Esophagus muscularis mucosa (tissue), 4 donors: ENCODE measurements around the gene UBE2S. TPM values are rescaled to one million over a fixed set of nuclear protein-coding genes. Genes with fewer than 3 reads are reported as not detected.

Experiments used
- DNase-seq: peaks from one replicate; pipeline ENCODE4 v3.0.0-alpha.2; 2017; ENCODE audit errors: extremely low spot score
- H3K27ac ChIP-seq, 4 donors: fragments of 200-600 bp; sonication (generic); replicated peaks in 1 of 4; 1 replicate in 3 of 4; 2 replicates in 1 of 4; pipeline ENCODE4 v1.5.1; 2016 to 2019; ENCODE audit warnings: mild to moderate bottlenecking in 1 of 4
- H3K27me3 ChIP-seq, 4 donors: fragments of 200-600 bp; sonication (generic); one replicate each; pipeline versions ENCODE4 v1.5.1 to v1.6.0; 2016 to 2019
- H3K36me3 ChIP-seq, 4 donors: fragments of 200-600 bp; sonication (generic); one replicate each; pipeline ENCODE4 v1.5.1; 2016 to 2019
- H3K4me1 ChIP-seq, 4 donors: fragments of 200-600 bp; sonication (generic); one replicate each; pipeline ENCODE4 v1.5.1; 2016 to 2019
- H3K4me3 ChIP-seq, 4 donors: fragments of 200-600 bp; sonication (generic); 1 replicate in 2 of 4; 2 replicates in 2 of 4; pipeline ENCODE4 v1.5.1; 2016 to 2019; ENCODE audit warnings: mild to moderate bottlenecking in 4 of 4, moderate library complexity in 1 of 4
- H3K9me3 ChIP-seq, 4 donors: fragments of 200-600 bp; sonication (generic); 1 replicate in 3 of 4; 2 replicates in 1 of 4; pipeline ENCODE4 v1.5.1; 2016 to 2019
- EP300 ChIP-seq: sonication (generic); formaldehyde crosslinking; IDR thresholded peaks from one replicate; pipeline ENCODE4 v1.6.1; 2017; ENCODE audit warnings: antibody characterized with exemption
- POLR2A ChIP-seq: fragments of 450-650 bp; IDR thresholded peaks from one replicate; pipeline ENCODE4 v1.6.1; 2017; ENCODE audit warnings: antibody characterized with exemption, moderate library complexity, mild to moderate bottlenecking, low read depth
- POLR2AphosphoS5 ChIP-seq, 2 donors: sonication (generic); formaldehyde crosslinking; IDR thresholded peaks; one replicate each; pipeline ENCODE4 v1.6.1; 2017; ENCODE audit warnings: antibody characterized with exemption in 2 of 2
- WGBS: methylation state at CpG from one replicate; pipeline ENCODE4 v1.1.5; 2018; 5-methylcytosine and 5-hydroxymethylcytosine counted together
- intact Hi-C: fragments of 100-400 bp; cut with DNase I; formaldehyde crosslinking; loops from one replicate; pipeline ENCODE4 v1.15.1; 2023
- total RNA-seq, 4 donors: library from RNA; depleted of rRNA; stranded (reverse); fragments of >200 nt; gene quantifications; one replicate each; pipeline versions ENCODE4 v1.1.0 to v1.2.1, GENCODE V29; 2016
- TF ChIP-seq, protein P1 (sequence below), 3 experiments: fragments of 200-600 bp in 2 of 3; fragments of 450-650 bp in 1 of 3; sonication (generic) in 2 of 3; IDR thresholded peaks; one replicate each; pipeline ENCODE4 v1.5.1; 2017 to 2019; ENCODE audit warnings: antibody characterized with exemption in 3 of 3, mild to moderate bottlenecking in 2 of 3, moderate library complexity in 1 of 3

UBE2S gene
- total RNA-seq, 4 donors from 2014 or later = 9.1 to 37.9 (median 22.0) TPM

DNA sequence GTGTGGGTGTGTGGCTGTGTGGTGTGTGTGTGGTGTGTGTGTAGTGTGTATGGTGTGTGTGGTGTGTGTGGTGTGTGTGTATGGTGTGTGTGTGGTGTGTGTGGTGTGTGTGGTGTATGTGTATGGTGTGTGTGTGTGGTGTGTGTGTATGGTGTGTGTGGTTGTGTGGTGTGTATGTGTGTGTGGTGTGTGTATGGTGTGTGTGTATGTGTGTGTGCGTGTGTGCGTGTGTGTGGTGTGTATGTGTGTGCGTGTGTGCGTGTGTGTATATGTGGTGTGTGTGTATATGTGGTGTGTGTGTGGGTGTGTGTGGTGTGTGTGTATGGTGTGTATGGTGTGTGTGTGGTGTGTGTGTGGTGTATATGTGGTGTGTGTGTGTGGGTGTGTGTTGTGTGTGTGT, 27.4 kb upstream of the UBE2S start:
- no peak for DNase-seq
- intact Hi-C loops = no loop called here
- Histone ChIP-seq H3K27me3 (peaks cover 7 to 93% (median 52%) of the 10 kb centered on the region in 4 donors), H3K4me1 (peaks cover 0 to 13% (median 4%) of the 10 kb centered on the region in 4 donors), H3K4me3 (no peak overlapping the region), H3K36me3 (no peaks in the 10 kb centered on the region), H3K27ac (no peak overlapping the region), H3K9me3 (no peaks in the 10 kb centered on the region)
- no peak for TF ChIP-seq POLR2A
- 92% methylated on average over 4 of the region's 4 CpGs for WGBS

DNA sequence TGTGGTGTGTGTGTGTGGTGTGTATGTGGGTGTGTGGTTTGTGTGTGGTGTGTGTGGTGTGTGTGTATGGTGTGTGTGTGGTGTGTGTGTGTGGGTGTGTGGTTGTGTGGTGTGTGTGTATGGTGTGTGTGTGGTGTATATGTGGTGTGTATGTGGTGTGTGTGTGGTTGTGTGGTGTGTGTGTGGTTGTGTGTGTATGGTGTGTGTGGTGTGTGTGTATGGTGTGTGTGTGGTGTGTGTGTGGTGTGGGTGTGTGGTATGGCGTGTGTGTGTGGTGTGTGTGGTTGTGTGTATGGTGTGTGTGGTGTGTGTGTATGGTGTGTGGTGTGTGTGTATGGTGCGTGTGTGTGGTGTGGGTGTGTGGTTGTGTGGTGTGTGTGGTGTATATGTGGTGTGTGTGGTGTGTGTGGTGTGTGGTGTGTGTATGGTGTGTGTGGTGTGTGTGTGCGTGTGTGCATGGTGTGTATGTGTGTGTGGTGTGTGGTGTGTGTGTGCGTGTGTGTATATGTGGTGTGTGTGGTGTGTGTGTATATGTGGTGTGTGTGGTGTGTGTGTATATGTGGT, 26.9 kb upstream of the UBE2S start:
- intact Hi-C loops = no loop called here
- Histone ChIP-seq H3K36me3 (no peaks in the 10 kb centered on the region), H3K27ac (no peak overlapping the region), H3K27me3 (peaks cover 7 to 93% (median 48%) of the 10 kb centered on the region in 4 donors), H3K4me3 (no peak overlapping the region), H3K9me3 (no peaks in the 10 kb centered on the region), H3K4me1 (peaks cover 0 to 13% (median 4%) of the 10 kb centered on the region in 4 donors)
- TF ChIP-seq, protein P1, sequence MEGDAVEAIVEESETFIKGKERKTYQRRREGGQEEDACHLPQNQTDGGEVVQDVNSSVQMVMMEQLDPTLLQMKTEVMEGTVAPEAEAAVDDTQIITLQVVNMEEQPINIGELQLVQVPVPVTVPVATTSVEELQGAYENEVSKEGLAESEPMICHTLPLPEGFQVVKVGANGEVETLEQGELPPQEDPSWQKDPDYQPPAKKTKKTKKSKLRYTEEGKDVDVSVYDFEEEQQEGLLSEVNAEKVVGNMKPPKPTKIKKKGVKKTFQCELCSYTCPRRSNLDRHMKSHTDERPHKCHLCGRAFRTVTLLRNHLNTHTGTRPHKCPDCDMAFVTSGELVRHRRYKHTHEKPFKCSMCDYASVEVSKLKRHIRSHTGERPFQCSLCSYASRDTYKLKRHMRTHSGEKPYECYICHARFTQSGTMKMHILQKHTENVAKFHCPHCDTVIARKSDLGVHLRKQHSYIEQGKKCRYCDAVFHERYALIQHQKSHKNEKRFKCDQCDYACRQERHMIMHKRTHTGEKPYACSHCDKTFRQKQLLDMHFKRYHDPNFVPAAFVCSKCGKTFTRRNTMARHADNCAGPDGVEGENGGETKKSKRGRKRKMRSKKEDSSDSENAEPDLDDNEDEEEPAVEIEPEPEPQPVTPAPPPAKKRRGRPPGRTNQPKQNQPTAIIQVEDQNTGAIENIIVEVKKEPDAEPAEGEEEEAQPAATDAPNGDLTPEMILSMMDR (IDR thresholded peaks at IDR 0.05) = no peak
- no peak for TF ChIP-seq EP300
- TF ChIP-seq POLR2A = no peak
- TF ChIP-seq POLR2AphosphoS5 (IDR thresholded peaks at IDR 0.05) = no peak
- DNase-seq = no peak
- WGBS = 66% methylated on average over 4 of the region's 4 CpGs

DNA sequence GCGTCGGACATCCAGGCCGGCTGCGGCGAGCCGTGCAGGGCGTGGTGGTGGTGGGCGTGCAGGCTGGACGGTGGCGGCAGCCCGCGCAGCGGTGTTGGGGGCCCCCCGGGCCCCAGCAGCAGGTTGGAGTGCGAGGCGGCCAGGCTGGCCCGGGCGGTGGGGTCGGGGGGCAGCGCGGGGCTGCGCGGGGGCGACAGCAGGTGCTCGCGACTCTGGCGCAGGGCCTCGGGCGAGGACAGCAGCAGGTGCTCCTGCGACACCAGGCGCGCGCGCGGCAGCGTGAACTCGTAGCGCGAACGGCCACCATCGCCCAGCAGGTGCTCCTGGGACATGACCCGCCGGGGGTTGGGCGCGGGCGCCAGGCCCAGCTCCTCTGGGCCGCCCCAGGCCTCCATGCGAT, 25.7 kb upstream of the UBE2S start:
- H3K36me3 ChIP-seq = no peaks in the 10 kb centered on the region

DNA sequence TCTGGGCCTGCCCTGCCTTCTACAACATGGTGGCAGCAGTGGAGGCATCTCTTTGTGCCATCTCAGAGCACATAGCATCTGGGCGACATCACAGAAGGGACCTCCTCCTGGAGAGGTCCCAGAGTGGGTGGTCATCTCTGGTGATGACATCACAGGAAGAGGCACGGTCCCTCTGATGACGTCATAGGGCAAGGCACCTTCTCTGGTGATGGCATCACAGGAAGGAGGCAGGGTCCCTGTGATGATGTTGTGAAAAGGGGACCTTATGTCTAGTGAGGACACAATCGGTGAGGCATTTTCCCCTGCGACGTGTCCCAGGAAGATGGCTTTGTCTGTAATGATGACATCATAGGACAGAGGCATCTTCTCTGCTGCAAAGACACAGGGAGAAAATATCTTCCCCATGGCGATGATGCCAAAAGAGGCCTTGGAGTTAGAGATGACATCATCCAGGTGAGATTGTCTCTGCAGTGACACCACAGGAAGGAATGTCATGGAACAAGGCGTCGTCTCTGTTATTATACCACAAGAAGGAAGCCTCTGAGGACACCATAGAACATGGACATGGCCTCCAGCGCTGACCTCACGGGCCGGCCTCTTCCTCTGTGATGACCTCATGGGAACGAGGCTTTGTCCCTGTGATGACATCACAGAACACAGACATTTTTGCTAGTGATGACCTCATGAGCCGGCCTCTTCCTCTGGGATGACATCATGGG, 24.8 kb upstream of the UBE2S start:
- no peak overlapping the region for H3K27ac ChIP-seq
- intact Hi-C loops = no loop called here
- H3K9me3 ChIP-seq = no peaks in the 10 kb centered on the region
- 87% methylated on average over 14 of the region's 14 CpGs for WGBS
- peaks cover 0 to 9% (median 3%) of the 10 kb centered on the region in 4 donors for H3K4me1 ChIP-seq
- no peaks in the 10 kb centered on the region for H3K36me3 ChIP-seq
- no peak overlapping the region for H3K4me3 ChIP-seq
- TF ChIP-seq, protein P1 (IDR thresholded peaks at IDR 0.05) = no peak
- no peak for TF ChIP-seq POLR2A
- no peak for TF ChIP-seq EP300
- TF ChIP-seq POLR2AphosphoS5 (IDR thresholded peaks at IDR 0.05) = no peak
- H3K27me3 ChIP-seq = peaks cover 7 to 92% (median 34%) of the 10 kb centered on the region in 4 donors
- DNase-seq = no peak

More for the DNA sequence above, 25.7 kb upstream of the UBE2S start:
- no peak overlapping the region for H3K4me3 ChIP-seq
- H3K4me1 ChIP-seq = peaks cover 0 to 13% (median 4%) of the 10 kb centered on the region in 4 donors
- no peak for DNase-seq
- no peak overlapping the region for H3K27ac ChIP-seq
- peaks cover 7 to 93% (median 43%) of the 10 kb centered on the region in 4 donors for H3K27me3 ChIP-seq
- TF ChIP-seq, protein P1 (IDR thresholded peaks at IDR 0.05) = no peak
- no peak for TF ChIP-seq EP300
- WGBS = 3% methylated on average over 6 of the region's 48 CpGs
- H3K9me3 ChIP-seq = no peaks in the 10 kb centered on the region
- intact Hi-C loops = no loop called here

- Histone ChIP-seq H3K27ac (no peak overlapping the region), H3K4me1 (peaks cover 0 to 8% (median 2%) of the 10 kb centered on the region in 4 donors), H3K27me3 (peaks cover 7 to 90% (median 33%) of the 10 kb centered on the region in 4 donors), H3K36me3 (no peaks in the 10 kb centered on the region), H3K9me3 (no peaks in the 10 kb centered on the region), H3K4me3 (no peak overlapping the region)
- 100% methylated on average over 1 of the region's 1 CpG for WGBS
- TF ChIP-seq EP300 (no peak), POLR2AphosphoS5 (IDR thresholded peaks at IDR 0.05) (no peak), POLR2A (no peak)
- TF ChIP-seq, protein P1 (IDR thresholded peaks at IDR 0.05) = no peak
- DNase-seq = no peak
- intact Hi-C loops = no loop called here
These were observed 23.6 kb upstream of the UBE2S start for GRCh38 chr19:55431183-55431582.
